HepG2 (cell line): ENCODE measurements around the gene URM1. TPM values are rescaled to one million over a fixed set of nuclear protein-coding genes. Genes with fewer than 3 reads are reported as not detected.

Source experiments
- ATAC-seq: fragments of 200-7000 bp; cut with Tn5 transposase; 3 replicates; pipeline ENCODE4 v1.9.1; 2020; ENCODE audit warnings: mild to moderate bottlenecking, moderate library complexity
- BruUV-seq: library from RNA; stranded (reverse); fragments of 400-500 nt; replicated peaks from 2 replicates; lab custom pipeline; 2021; lab: Mats Ljungman, UMichigan
- CTCF ChIA-PET: fragments of 300-600 bp; formaldehyde crosslinking; extraction: SDS; loops from one replicate; lab custom pipeline; 2021; ENCODE audit warnings: low total read pairs, inconsistent platforms, low intra/inter-chr PET ratio; lab: Yijun Ruan, JAX
- POLR2A ChIA-PET: fragments of 350-600 bp; sonication (Branson Sonifier 250); formaldehyde crosslinking; loops from one replicate; lab custom pipeline; 2020; ENCODE audit warnings: antibody characterized with exemption, inconsistent platforms; lab: Yijun Ruan, JAX
- DNase-seq: peaks from one replicate; pipeline ENCODE4 v3.0.0-alpha.2; 2015; ENCODE audit warnings: low spot score
- FAIRE-seq: peaks from 3 replicates; lab custom pipeline; 2011; peaks lifted over from hg19 to GRCh38; lab: Jason Lieb, UNC
- H2AFZ ChIP-seq: one replicate; pipeline ENCODE4 v1.6.1; 2011; ENCODE audit warnings: low read length, inconsistent platforms
- H3K27ac ChIP-seq: fragments of 300-600 bp; 3 replicates; pipeline ENCODE4 v1.8.0; 2011; ENCODE audit warnings: mixed run types, mild to moderate bottlenecking, mixed read lengths, low read length, inconsistent platforms; ENCODE audit not compliant: insufficient read depth; ENCODE audit errors: extremely low read length
- H3K27me3 ChIP-seq, 2 experiments: fragments of 200-600 bp in 1 of 2; 2 replicates in 1 of 2; 3 replicates in 1 of 2; pipeline versions ENCODE4 v1.6.0 to v1.8.0; 2011; ENCODE audit warnings: low read length in 2 of 2, mild to moderate bottlenecking in 2 of 2, moderate library complexity in 2 of 2, inconsistent platforms in 1 of 2; ENCODE audit not compliant: insufficient read depth in 2 of 2, control insufficient read depth in 1 of 2
- H3K36me3 ChIP-seq, 2 experiments: fragments of 200-600 bp in 1 of 2; replicated peaks in 1 of 2; 2 replicates in 1 of 2; 3 replicates in 1 of 2; pipeline versions ENCODE4 v1.5.1 to v1.8.0; 2011; ENCODE audit warnings: low read length in 2 of 2, inconsistent platforms in 1 of 2; ENCODE audit not compliant: insufficient read depth in 2 of 2, control insufficient read depth in 1 of 2
- H3K4me1 ChIP-seq: 2 replicates; pipeline ENCODE4 v1.5.1; 2012; ENCODE audit warnings: low read length, inconsistent platforms; ENCODE audit not compliant: insufficient read depth
- H3K4me2 ChIP-seq: 2 replicates; pipeline ENCODE4 v1.6.0; 2011; ENCODE audit warnings: low read depth, low read length, inconsistent platforms
- H3K4me3 ChIP-seq, 3 experiments: fragments of 200-600 bp in 1 of 3; sonication (generic), shearing (Covaris generic) in 1 of 3; replicated peaks in 1 of 3; 2 replicates each; pipeline ENCODE4 v1.5.1; 2011 to 2016; ENCODE audit warnings: low read length in 3 of 3, inconsistent platforms in 2 of 3, low read depth in 2 of 3, mild to moderate bottlenecking in 2 of 3, control low read depth in 1 of 3, mixed read lengths in 1 of 3; ENCODE audit not compliant: insufficient read depth in 1 of 3
- H3K79me2 ChIP-seq: one replicate; pipeline ENCODE4 v1.6.1; 2011; ENCODE audit warnings: low read length, inconsistent platforms; ENCODE audit not compliant: insufficient read depth
- H3K9ac ChIP-seq: 2 replicates; pipeline ENCODE4 v1.6.0; 2011; ENCODE audit warnings: mild to moderate bottlenecking, low read depth, low read length, inconsistent platforms; ENCODE audit not compliant: insufficient read depth
- H3K9me3 ChIP-seq: 2 replicates; pipeline ENCODE4 v1.5.1; 2012; ENCODE audit warnings: mild to moderate bottlenecking, low read length
- H4K20me1 ChIP-seq: 2 replicates; pipeline ENCODE4 v1.6.0; 2011; ENCODE audit warnings: inconsistent platforms, mild to moderate bottlenecking, low read length, moderate library complexity; ENCODE audit not compliant: insufficient read depth
- KDM1A ChIP-seq: IDR thresholded peaks from 2 replicates; pipeline ENCODE4 v1.6.1; 2016; ENCODE audit warnings: missing compliant biosample characterization
- MTA1 ChIP-seq: sonication (generic); formaldehyde crosslinking; IDR thresholded peaks from 2 replicates; pipeline ENCODE4 v1.4.0; 2020; ENCODE audit warnings: missing genetic modification reagents, mild to moderate bottlenecking, borderline replicate concordance
- SNRNP70 ChIP-seq: fragments of 200-400 bp; formaldehyde crosslinking; IDR thresholded peaks from 2 replicates; pipeline ENCODE4 v1.6.1; 2017; ENCODE audit warnings: mild to moderate bottlenecking, low read depth, low read length, moderate library complexity
- ZNF207 ChIP-seq: fragments of 450-650 bp; IDR thresholded peaks from 2 replicates; pipeline ENCODE4 v1.6.1; 2016; ENCODE audit warnings: antibody characterized with exemption, borderline replicate concordance
- ZNF317 ChIP-seq: sonication (generic); formaldehyde crosslinking; IDR thresholded peaks from 2 replicates; pipeline ENCODE4 v1.5.0; 2020; ENCODE audit warnings: mild to moderate bottlenecking, missing genetic modification reagents
- ZNF329 ChIP-seq: sonication (generic); formaldehyde crosslinking; IDR thresholded peaks from 2 replicates; pipeline ENCODE4 v1.9.0; 2021; ENCODE audit warnings: low read depth, mild to moderate bottlenecking, missing genetic modification reagents
- ZNF569 ChIP-seq: sonication (generic); formaldehyde crosslinking; IDR thresholded peaks from 2 replicates; pipeline ENCODE4 v1.5.0; 2020; ENCODE audit warnings: mild to moderate bottlenecking, missing genetic modification reagents, moderate library complexity, borderline replicate concordance
- ZNF572 ChIP-seq: sonication (generic); formaldehyde crosslinking; IDR thresholded peaks from 2 replicates; pipeline ENCODE4 v1.5.1; 2020; ENCODE audit warnings: mild to moderate bottlenecking, missing genetic modification reagents
- WGBS: methylation state at CpG from one replicate; pipeline ENCODE4 v1.1.6; 2017; ENCODE audit warnings: low lambda C conversion rate; 5-methylcytosine and 5-hydroxymethylcytosine counted together
- in situ Hi-C: cut with HindIII; loops from 2 replicates; pipeline ENCODE4 v1.10.0; 2017; ENCODE audit warnings: low pct_unique_long_range_greater_than_20kb; ENCODE audit not compliant: extremely low pct_ligation_motif_present
- intact Hi-C: fragments of 100-400 bp; cut with micrococcal nuclease; formaldehyde crosslinking; loops from one replicate; pipeline ENCODE4 v1.10.0; 2022; ENCODE audit not compliant: unreplicated experiment
- polyA plus RNA-seq, 8 experiments: library from polyadenylated mRNA; depleted of rRNA in 3 of 8; stranded (reverse) in 7 of 8; unstranded in 1 of 8; fragments of >200 nt; fragmentation: Illumina TruSeq in 4 of 8; extraction: Trizol in 4 of 8; gene quantifications; 2 replicates each; pipeline versions ENCODE4 v1.2.1 to v1.2.3, GENCODE V29; 2011 to 2016; ENCODE audit warnings: low read depth in 4 of 8, missing spikeins in 1 of 8, mixed read lengths in 1 of 8; ENCODE audit not compliant: insufficient read depth in 1 of 8
- total RNA-seq, 5 experiments: library from RNA; depleted of rRNA; stranded (reverse); fragments of >200 nt; fragmentation: Illumina TruSeq; extraction: Trizol; gene quantifications; 2 replicates each; pipeline ENCODE4 v1.2.3, GENCODE V29; 2016; ENCODE audit warnings: low read depth in 1 of 5
- TF ChIP-seq, protein P1 (sequence below): sonication (generic); formaldehyde crosslinking; IDR thresholded peaks from 2 replicates; pipeline ENCODE4 v1.4.0; 2020; ENCODE audit warnings: low read depth, mild to moderate bottlenecking, missing genetic modification reagents
- TF ChIP-seq, protein P2 (sequence below): sonication (generic); formaldehyde crosslinking; IDR thresholded peaks from 2 replicates; pipeline ENCODE4 v1.4.0; 2020; ENCODE audit warnings: missing genetic modification reagents
- TF ChIP-seq, protein P3 (sequence below): sonication (generic); formaldehyde crosslinking; IDR thresholded peaks from 2 replicates; pipeline ENCODE4 v1.4.0; 2020; ENCODE audit warnings: missing genetic modification reagents
- TF ChIP-seq, protein P4 (sequence below): sonication (generic); formaldehyde crosslinking; IDR thresholded peaks from 2 replicates; pipeline ENCODE4 v1.5.1; 2020; ENCODE audit warnings: missing genetic modification reagents, mild to moderate bottlenecking, borderline replicate concordance

Gene URM1
- total and polyA plus RNA-seq, 2 of the 13 experiments (the other 11 are each of a cell fraction or from before 2014, with no cell fraction given), result 37.1 to 41.3 TPM

DNA sequence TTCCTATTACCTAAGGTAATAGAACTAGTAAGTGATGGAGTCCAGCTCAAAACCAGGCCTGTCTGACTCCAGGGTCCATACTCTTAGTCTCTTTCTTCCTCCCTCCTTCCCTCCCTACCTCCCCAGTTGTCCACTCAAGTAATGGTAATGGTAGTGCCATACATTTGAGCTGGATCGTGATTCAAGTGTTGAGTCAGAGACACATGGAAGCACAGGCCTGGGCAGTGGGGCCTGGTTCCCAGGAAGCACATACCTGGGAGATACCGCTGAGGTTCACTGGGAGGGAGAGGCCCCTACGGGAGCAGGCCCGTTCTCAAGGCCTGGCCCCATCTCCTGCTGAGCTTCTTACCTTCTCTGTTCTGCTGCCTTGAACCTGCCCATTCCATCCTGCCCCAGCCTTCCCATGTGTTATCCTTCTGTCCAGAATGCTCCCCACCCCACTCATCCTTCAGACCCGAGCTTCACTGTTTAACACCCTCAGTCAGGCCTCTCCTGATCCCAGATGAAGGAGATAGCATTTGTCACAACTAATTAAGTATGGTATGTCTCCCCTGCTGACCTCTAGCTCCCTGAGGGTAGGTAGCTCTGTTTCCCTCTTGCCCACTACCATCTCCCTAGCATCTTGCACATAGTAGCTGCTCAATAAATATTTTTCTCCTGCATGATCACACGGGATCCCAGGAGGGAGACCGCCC, 13.8 kb downstream of the URM1 start (continued):
- TF ChIP-seq, protein P1, sequence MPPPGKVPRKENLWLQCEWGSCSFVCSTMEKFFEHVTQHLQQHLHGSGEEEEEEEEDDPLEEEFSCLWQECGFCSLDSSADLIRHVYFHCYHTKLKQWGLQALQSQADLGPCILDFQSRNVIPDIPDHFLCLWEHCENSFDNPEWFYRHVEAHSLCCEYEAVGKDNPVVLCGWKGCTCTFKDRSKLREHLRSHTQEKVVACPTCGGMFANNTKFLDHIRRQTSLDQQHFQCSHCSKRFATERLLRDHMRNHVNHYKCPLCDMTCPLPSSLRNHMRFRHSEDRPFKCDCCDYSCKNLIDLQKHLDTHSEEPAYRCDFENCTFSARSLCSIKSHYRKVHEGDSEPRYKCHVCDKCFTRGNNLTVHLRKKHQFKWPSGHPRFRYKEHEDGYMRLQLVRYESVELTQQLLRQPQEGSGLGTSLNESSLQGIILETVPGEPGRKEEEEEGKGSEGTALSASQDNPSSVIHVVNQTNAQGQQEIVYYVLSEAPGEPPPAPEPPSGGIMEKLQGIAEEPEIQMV, result no peak
- TF ChIP-seq, protein P2, sequence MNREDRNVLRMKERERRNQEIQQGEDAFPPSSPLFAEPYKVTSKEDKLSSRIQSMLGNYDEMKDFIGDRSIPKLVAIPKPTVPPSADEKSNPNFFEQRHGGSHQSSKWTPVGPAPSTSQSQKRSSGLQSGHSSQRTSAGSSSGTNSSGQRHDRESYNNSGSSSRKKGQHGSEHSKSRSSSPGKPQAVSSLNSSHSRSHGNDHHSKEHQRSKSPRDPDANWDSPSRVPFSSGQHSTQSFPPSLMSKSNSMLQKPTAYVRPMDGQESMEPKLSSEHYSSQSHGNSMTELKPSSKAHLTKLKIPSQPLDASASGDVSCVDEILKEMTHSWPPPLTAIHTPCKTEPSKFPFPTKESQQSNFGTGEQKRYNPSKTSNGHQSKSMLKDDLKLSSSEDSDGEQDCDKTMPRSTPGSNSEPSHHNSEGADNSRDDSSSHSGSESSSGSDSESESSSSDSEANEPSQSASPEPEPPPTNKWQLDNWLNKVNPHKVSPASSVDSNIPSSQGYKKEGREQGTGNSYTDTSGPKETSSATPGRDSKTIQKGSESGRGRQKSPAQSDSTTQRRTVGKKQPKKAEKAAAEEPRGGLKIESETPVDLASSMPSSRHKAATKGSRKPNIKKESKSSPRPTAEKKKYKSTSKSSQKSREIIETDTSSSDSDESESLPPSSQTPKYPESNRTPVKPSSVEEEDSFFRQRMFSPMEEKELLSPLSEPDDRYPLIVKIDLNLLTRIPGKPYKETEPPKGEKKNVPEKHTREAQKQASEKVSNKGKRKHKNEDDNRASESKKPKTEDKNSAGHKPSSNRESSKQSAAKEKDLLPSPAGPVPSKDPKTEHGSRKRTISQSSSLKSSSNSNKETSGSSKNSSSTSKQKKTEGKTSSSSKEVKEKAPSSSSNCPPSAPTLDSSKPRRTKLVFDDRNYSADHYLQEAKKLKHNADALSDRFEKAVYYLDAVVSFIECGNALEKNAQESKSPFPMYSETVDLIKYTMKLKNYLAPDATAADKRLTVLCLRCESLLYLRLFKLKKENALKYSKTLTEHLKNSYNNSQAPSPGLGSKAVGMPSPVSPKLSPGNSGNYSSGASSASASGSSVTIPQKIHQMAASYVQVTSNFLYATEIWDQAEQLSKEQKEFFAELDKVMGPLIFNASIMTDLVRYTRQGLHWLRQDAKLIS (CRISPR knock-in tag), result no peak
- no peak for TF ChIP-seq ZNF329 (CRISPR knock-in tag)

DNA sequence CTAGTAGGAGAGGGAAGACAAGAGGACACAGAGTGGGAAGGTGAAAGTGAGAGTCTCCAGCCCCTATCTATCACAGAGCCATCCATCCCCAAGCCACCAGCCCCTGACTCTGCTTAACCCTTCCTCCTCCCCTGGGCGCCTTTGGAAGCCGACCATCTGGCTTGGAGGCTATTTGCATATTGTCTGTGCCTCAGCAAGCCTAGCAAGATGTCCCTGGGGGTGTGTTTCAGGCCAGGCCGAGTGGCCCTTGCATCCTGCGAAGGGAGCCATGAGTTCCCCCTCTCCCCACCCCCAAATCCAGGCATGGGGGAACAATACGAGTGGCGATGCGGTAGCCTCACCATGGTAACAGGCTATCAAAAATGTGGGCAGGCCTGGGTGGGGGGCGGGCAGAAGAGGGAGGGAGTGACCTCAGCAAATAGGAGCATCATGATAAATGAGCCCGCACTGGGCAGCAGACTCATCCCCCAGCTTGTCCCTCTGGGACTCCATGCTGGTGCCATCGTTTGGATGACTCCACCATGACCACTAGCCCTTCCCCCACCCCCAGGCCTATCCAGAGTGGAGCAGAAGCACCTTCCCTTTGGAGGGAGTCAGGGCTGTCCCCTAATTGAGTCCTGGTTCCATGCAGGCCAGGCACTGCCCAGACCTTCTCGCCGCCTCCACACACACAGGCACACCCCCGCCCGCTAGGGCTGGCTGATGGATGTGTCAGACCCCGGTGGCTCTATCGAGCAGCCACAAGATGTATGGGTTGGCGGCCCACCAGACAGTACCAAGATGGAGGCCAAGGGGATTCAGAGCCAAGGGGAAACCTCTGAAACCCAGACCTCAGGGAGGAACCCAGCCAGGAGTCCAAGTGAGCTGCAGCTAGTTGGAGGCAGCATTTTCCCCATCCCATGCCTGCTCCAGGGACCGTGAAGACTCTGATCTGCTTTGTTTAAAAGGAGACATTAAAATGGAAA, 14.6 kb downstream of the URM1 start:
- WGBS, result 95% methylated on average over 8 of the region's 18 CpGs
- Histone ChIP-seq H3K27me3 (no peaks in the 10 kb centered on the region), H3K9ac (no peak overlapping the region), H2AFZ (no peak overlapping the region), H3K79me2 (no peaks in the 10 kb centered on the region), H3K27ac (no peak overlapping the region), H4K20me1 (no peaks in the 10 kb centered on the region; the same call in 1 of the 2 replicates), H3K9me3 (no peaks in the 10 kb centered on the region), H3K4me3 (no peak overlapping the region), H3K36me3 (peaks cover 25 to 61% of the 10 kb centered on the region in 2 experiments), H3K4me1 (no peaks in the 10 kb centered on the region), H3K4me2 (no peak overlapping the region)
- ATAC-seq (no peak), DNase-seq (no peak), FAIRE-seq (no peak)
- in situ Hi-C loops (no loop called here), intact Hi-C loops (no loop called here)
- ChIA-PET POLR2A (no interaction called here), CTCF (no interaction called here)
- no TSS peak for BruUV-seq
- TF ChIP-seq MTA1 (CRISPR knock-in tag), result no peak
- no peak for TF ChIP-seq ZNF317
- no peak for TF ChIP-seq SNRNP70
- TF ChIP-seq, protein P3, sequence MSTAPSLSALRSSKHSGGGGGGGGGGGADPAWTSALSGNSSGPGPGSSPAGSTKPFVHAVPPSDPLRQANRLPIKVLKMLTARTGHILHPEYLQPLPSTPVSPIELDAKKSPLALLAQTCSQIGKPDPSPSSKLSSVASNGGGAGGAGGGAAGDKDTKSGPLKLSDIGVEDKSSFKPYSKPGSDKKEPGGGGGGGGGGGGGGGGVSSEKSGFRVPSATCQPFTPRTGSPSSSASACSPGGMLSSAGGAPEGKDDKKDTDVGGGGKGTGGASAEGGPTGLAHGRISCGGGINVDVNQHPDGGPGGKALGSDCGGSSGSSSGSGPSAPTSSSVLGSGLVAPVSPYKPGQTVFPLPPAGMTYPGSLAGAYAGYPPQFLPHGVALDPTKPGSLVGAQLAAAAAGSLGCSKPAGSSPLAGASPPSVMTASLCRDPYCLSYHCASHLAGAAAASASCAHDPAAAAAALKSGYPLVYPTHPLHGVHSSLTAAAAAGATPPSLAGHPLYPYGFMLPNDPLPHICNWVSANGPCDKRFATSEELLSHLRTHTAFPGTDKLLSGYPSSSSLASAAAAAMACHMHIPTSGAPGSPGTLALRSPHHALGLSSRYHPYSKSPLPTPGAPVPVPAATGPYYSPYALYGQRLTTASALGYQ (CRISPR knock-in tag), result no peak
- TF ChIP-seq KDM1A (CRISPR knock-in tag), result no peak
- no peak for TF ChIP-seq ZNF207
- TF ChIP-seq ZNF572 (CRISPR knock-in tag), result no peak
- TF ChIP-seq, protein P4, sequence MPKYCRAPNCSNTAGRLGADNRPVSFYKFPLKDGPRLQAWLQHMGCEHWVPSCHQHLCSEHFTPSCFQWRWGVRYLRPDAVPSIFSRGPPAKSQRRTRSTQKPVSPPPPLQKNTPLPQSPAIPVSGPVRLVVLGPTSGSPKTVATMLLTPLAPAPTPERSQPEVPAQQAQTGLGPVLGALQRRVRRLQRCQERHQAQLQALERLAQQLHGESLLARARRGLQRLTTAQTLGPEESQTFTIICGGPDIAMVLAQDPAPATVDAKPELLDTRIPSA (CRISPR knock-in tag), result no peak
- no peak for TF ChIP-seq ZNF569 (CRISPR knock-in tag)
